Natural killer cell (primary cell): ENCODE data around the gene CTTNBP2NL. TPM values are rescaled to one million over a fixed set of nuclear protein-coding genes. Genes with fewer than 3 reads are reported as not detected.

Source experiments
- ATAC-seq, 3 donors: fragments of 150-1000 bp in 2 of 3; fragments of 200-7000 bp in 1 of 3; cut with Tn5 transposase; 1 replicate in 1 of 3; 2 replicates in 2 of 3; pipeline ENCODE4 v1.10.0; 2021; ENCODE audit warnings: mild to moderate bottlenecking in 2 of 3, moderate library complexity in 2 of 3
- DNase-seq, 2 donors: peaks; one replicate each; pipeline versions ENCODE4 v3.0.0 to v3.0.0-alpha.2; 2013 to 2021; ENCODE audit warnings: mixed read lengths in 1 of 2
- H3K27ac ChIP-seq: one replicate; pipeline ENCODE4 v1.5.1; 2013; ENCODE audit warnings: mild to moderate bottlenecking, low read length
- H3K27me3 ChIP-seq: one replicate; pipeline ENCODE4 v1.6.1; 2013; ENCODE audit warnings: low read length; ENCODE audit not compliant: control insufficient read depth, insufficient read depth
- H3K36me3 ChIP-seq: one replicate; pipeline ENCODE4 v1.6.1; 2013; ENCODE audit warnings: low read length; ENCODE audit not compliant: control insufficient read depth, insufficient read depth
- H3K4me1 ChIP-seq: one replicate; pipeline ENCODE4 v1.6.1; 2013; ENCODE audit warnings: low read length; ENCODE audit not compliant: control insufficient read depth, insufficient read depth
- H3K4me3 ChIP-seq: one replicate; pipeline ENCODE4 v1.5.1; 2013; ENCODE audit warnings: low read length
- H3K9me3 ChIP-seq: one replicate; pipeline ENCODE4 v1.6.1; 2013; ENCODE audit warnings: low read length; ENCODE audit not compliant: control insufficient read depth, insufficient read depth
- H3K27ac Mint-ChIP-seq, 2 donors: one replicate each; pipeline ENCODE4 v1.8.0; 2022; ENCODE audit warnings: mild to moderate bottlenecking in 2 of 2, mixed read lengths in 2 of 2, moderate library complexity in 1 of 2
- H3K27me3 Mint-ChIP-seq, 2 donors: one replicate each; pipeline ENCODE4 v1.8.0; 2022; ENCODE audit warnings: low read depth in 2 of 2, mixed read lengths in 2 of 2
- H3K36me3 Mint-ChIP-seq: one replicate; pipeline ENCODE4 v1.8.0; 2022; ENCODE audit warnings: mixed read lengths
- H3K4me1 Mint-ChIP-seq, 2 donors: one replicate each; pipeline ENCODE4 v1.8.0; 2022; ENCODE audit warnings: mixed read lengths in 2 of 2
- H3K4me3 Mint-ChIP-seq: one replicate; pipeline ENCODE4 v1.8.0; 2022; ENCODE audit warnings: mild to moderate bottlenecking, moderate library complexity, mixed read lengths
- H3K9me3 Mint-ChIP-seq, 2 donors: one replicate each; pipeline ENCODE4 v1.8.0; 2022; ENCODE audit warnings: mixed read lengths in 2 of 2
- CTCF ChIP-seq: fragments of 200-600 bp; IDR thresholded peaks from one replicate; pipeline ENCODE4 v1.8.0; 2022; ENCODE audit warnings: antibody characterized with exemption
- WGBS: methylation state at CpG from one replicate; pipeline ENCODE4 v1.1.7; 2013; ENCODE audit warnings: missing lambda C conversion rate; ENCODE audit not compliant: insufficient coverage; 5-methylcytosine and 5-hydroxymethylcytosine counted together
- intact Hi-C: fragments of 100-400 bp; cut with micrococcal nuclease; formaldehyde crosslinking; loops from one replicate; pipeline ENCODE4 v1.14.2; 2022
- total RNA-seq, 4 donors: library from RNA; stranded (reverse); fragments of 120-200 nt in 1 of 4; gene quantifications; one replicate each; pipeline versions ENCODE4 v1.2.3 to v1.2.4, GENCODE V29; 2013 to 2022

CTTNBP2NL gene
- total RNA-seq, 3 donors from 2014 or later (not counting 1 experiment from before 2014, with no cell fraction given): 0.07 to 0.94 (median 0.15) TPM

DNA sequence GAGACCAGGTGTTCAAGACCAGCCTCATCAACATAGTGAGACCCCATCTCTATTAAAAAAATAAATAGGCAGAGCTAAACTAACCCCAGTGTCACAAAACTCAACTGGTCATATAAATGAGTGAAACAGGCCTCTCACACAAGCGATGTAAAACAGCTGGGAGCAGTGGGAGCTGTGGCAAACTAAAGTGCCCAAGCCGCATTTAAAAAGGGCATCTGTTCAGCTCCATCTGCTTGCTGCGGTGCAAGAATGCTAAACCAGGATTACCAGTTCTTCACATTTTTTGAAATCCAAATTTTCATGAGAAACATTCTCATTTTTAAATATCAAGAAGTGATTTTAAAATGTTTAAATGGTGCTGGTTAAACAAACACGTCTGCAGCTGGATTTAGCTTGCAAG is 62.7 kb downstream of the CTTNBP2NL start:
- H3K27ac Mint-ChIP-seq: no peak overlapping the region
- no peak overlapping the region for H3K4me3 ChIP-seq
- no peaks in the 10 kb centered on the region for H3K9me3 ChIP-seq
- H3K4me3 Mint-ChIP-seq: no peak overlapping the region
- no peak for DNase-seq
- H3K36me3 ChIP-seq: no peaks in the 10 kb centered on the region
- intact Hi-C loops: no loop called here
- no peaks in the 10 kb centered on the region for H3K27me3 ChIP-seq
- no peaks in the 10 kb centered on the region for H3K4me1 Mint-ChIP-seq
- 86% methylated on average over 4 of the region's 4 CpGs for WGBS
- no peaks in the 10 kb centered on the region for H3K4me1 ChIP-seq
- no peak for TF ChIP-seq CTCF
- no peaks in the 10 kb centered on the region for H3K9me3 Mint-ChIP-seq
- H3K36me3 Mint-ChIP-seq: no peaks in the 10 kb centered on the region
- no peak overlapping the region for H3K27ac ChIP-seq
- no peak for ATAC-seq
- H3K27me3 Mint-ChIP-seq: peaks cover 26 to 30% of the 10 kb centered on the region in 2 donors

- DNase-seq (no peak), ATAC-seq (no peak)
- intact Hi-C loops: no loop called here
- Mint-ChIP-seq H3K9me3 (no peaks in the 10 kb centered on the region), H3K36me3 (no peaks in the 10 kb centered on the region), H3K4me3 (no peak overlapping the region), H3K4me1 (peaks cover 0 to 3% of the 10 kb centered on the region in 2 donors), H3K27ac (no peak overlapping the region), H3K27me3 (peaks cover 27 to 35% of the 10 kb centered on the region in 2 donors)
- Histone ChIP-seq H3K27me3 (no peaks in the 10 kb centered on the region), H3K27ac (no peak overlapping the region), H3K9me3 (no peaks in the 10 kb centered on the region), H3K36me3 (no peaks in the 10 kb centered on the region), H3K4me1 (peaks cover 2% of the 10 kb centered on the region), H3K4me3 (no peak overlapping the region)
- no CpG with 5 or more reads among the region's 2 CpGs for WGBS
- no peak for TF ChIP-seq CTCF
Observed at GRCh38 chr1:112460615-112461014, 64.6 kb downstream of the CTTNBP2NL start.

DNA sequence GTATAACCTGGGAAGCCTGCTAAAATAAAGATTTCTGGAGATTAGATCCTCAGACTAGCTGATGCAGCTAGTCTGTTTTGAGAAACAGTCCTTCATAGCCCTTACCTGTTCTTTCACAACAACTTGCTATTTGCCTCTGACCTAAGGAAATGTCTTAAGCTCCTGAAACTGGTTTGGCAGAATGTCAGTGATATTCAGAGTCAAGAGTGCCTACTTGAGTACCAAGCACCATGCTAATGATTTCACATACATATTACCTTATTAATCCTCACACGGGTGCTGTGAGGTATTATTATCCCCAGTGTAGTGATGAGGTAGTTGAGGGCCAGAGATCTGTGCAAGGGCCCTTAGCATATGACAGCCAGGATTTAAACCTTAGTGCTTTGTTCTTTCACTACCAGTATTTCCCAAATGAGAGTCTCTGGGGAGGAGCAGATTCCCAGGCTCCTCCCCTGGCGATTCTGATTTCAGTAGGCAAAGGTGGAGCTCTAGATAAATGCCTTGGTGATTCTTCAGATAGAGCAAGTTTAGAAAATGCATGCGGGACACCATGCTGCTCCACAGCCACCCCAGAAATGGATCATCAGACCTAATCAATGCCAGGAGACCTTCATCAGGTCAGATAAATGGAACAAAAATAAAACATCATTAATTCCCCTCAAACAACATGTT is 65.3 kb downstream of the CTTNBP2NL start:
- no peak for TF ChIP-seq CTCF
- Histone ChIP-seq H3K27me3 (no peaks in the 10 kb centered on the region), H3K4me1 (peaks cover 9% of the 10 kb centered on the region), H3K36me3 (no peaks in the 10 kb centered on the region), H3K4me3 (no peak overlapping the region), H3K9me3 (no peaks in the 10 kb centered on the region), H3K27ac (no peak overlapping the region)
- Mint-ChIP-seq H3K9me3 (no peaks in the 10 kb centered on the region), H3K27ac (no peak overlapping the region), H3K4me3 (no peak overlapping the region), H3K27me3 (peaks cover 33 to 34% of the 10 kb centered on the region in 2 donors), H3K4me1 (peaks cover 4 to 11% of the 10 kb centered on the region in 2 donors), H3K36me3 (no peaks in the 10 kb centered on the region)
- no peak for DNase-seq
- no peak for ATAC-seq
- intact Hi-C loops: no loop called here
- WGBS: 83% methylated on average over 2 of the region's 3 CpGs

- no peak for TF ChIP-seq CTCF
- Mint-ChIP-seq H3K27me3 (peaks cover 29 to 31% of the 10 kb centered on the region in 2 donors), H3K4me3 (no peak overlapping the region), H3K4me1 (peaks cover 7 to 16% of the 10 kb centered on the region in 2 donors), H3K36me3 (no peaks in the 10 kb centered on the region), H3K9me3 (no peaks in the 10 kb centered on the region), H3K27ac (no peak overlapping the region)
- H3K36me3 ChIP-seq: no peaks in the 10 kb centered on the region
- peaks cover 13% of the 10 kb centered on the region for H3K4me1 ChIP-seq
- intact Hi-C loops: no loop called here
- no peak overlapping the region for H3K4me3 ChIP-seq
- no peak for DNase-seq
- H3K9me3 ChIP-seq: no peaks in the 10 kb centered on the region
- 33% methylated on average over 1 of the region's 1 CpG for WGBS
- no peak for ATAC-seq
- H3K27ac ChIP-seq: no peak overlapping the region
- no peaks in the 10 kb centered on the region for H3K27me3 ChIP-seq
Observed at GRCh38 chr1:112462953-112463279, 66.9 kb downstream of the CTTNBP2NL start.
